IMR-90 (cell line): ENCODE measurements around the gene DZIP1. TPM values are rescaled to one million over a fixed set of nuclear protein-coding genes. Genes with fewer than 3 reads are reported as not detected.

Experiments
- ATAC-seq: fragments of 200-7000 bp; cut with Tn5 transposase; 2 replicates; pipeline ENCODE4 v1.9.1; 2020; ENCODE audit warnings: low read depth, mild to moderate bottlenecking, moderate library complexity
- BruUV-seq: library from RNA; stranded (reverse); fragments of 400-500 nt; replicated peaks from 2 replicates; lab custom pipeline; 2021; lab: Mats Ljungman, UMichigan
- CTCF ChIA-PET: fragments of 300-600 bp; formaldehyde crosslinking; extraction: SDS; loops from one replicate; lab custom pipeline; 2021; ENCODE audit warnings: antibody characterized with exemption; lab: Yijun Ruan, JAX
- POLR2A ChIA-PET: fragments of 300-600 bp; sonication (Branson Sonifier 250); formaldehyde crosslinking; loops from one replicate; lab custom pipeline; 2022; ENCODE audit warnings: antibody characterized with exemption; ENCODE audit not compliant: unreplicated experiment; lab: Charles Lee
- DNase-seq: peaks from one replicate; pipeline ENCODE4 v3.0.0; 2013
- H2AFZ ChIP-seq: replicated peaks from 2 replicates; pipeline ENCODE3; 2013; ENCODE audit warnings: low read length, mild to moderate bottlenecking; ENCODE audit not compliant: poor library complexity
- H2AK5ac ChIP-seq: 2 replicates; pipeline ENCODE4 v1.6.1; 2013; ENCODE audit warnings: low read depth, low read length, inconsistent platforms
- H2AK9ac ChIP-seq: replicated peaks from 2 replicates; pipeline ENCODE3; 2013; ENCODE audit warnings: mild to moderate bottlenecking, low read depth, low read length, moderate library complexity; ENCODE audit not compliant: poor library complexity
- H2BK120ac ChIP-seq: 2 replicates; pipeline ENCODE4 v1.6.1; 2013; ENCODE audit warnings: low read depth, low read length, inconsistent platforms
- H2BK15ac ChIP-seq: 3 replicates; pipeline ENCODE4 v1.6.1; 2013; ENCODE audit warnings: low read depth, low read length, inconsistent platforms
- H2BK20ac ChIP-seq: 2 replicates; pipeline ENCODE4 v1.6.1; 2013; ENCODE audit warnings: low read depth, mild to moderate bottlenecking, inconsistent platforms, low read length, moderate library complexity
- H2BK5ac ChIP-seq: 2 replicates; pipeline ENCODE4 v1.6.1; 2013; ENCODE audit warnings: mild to moderate bottlenecking, low read depth, low read length, inconsistent platforms; ENCODE audit not compliant: poor library complexity, severe bottlenecking
- H3K14ac ChIP-seq: replicated peaks from 2 replicates; pipeline ENCODE4 v1.6.1; 2013; ENCODE audit warnings: low read depth, low read length, inconsistent platforms
- H3K18ac ChIP-seq: 2 replicates; pipeline ENCODE4 v1.6.1; 2013; ENCODE audit warnings: low read depth, low read length, control low read depth
- H3K23ac ChIP-seq: 2 replicates; pipeline ENCODE4 v1.6.1; 2013; ENCODE audit warnings: low read depth, low read length, inconsistent platforms
- H3K27ac ChIP-seq: 2 replicates; pipeline ENCODE4 v1.5.1; 2013; ENCODE audit warnings: mild to moderate bottlenecking, control low read depth, low read length; ENCODE audit not compliant: insufficient read depth
- H3K27me3 ChIP-seq: 2 replicates; pipeline ENCODE4 v1.6.1; 2013; ENCODE audit warnings: low read length; ENCODE audit not compliant: control insufficient read depth, insufficient read depth
- H3K36me3 ChIP-seq: 2 replicates; pipeline ENCODE4 v1.6.1; 2013; ENCODE audit warnings: low read length, mixed read lengths; ENCODE audit not compliant: control insufficient read depth, insufficient read depth
- H3K4ac ChIP-seq: 2 replicates; pipeline ENCODE4 v1.6.1; 2013; ENCODE audit warnings: low read depth, low read length, inconsistent platforms
- H3K4me1 ChIP-seq: 2 replicates; pipeline ENCODE4 v1.6.1; 2013; ENCODE audit warnings: low read length, mixed read lengths; ENCODE audit not compliant: control insufficient read depth, insufficient read depth
- H3K4me2 ChIP-seq: 2 replicates; pipeline ENCODE4 v1.6.1; 2013; ENCODE audit warnings: low read depth, mild to moderate bottlenecking, control low read depth, low read length, moderate library complexity
- H3K4me3 ChIP-seq: 2 replicates; pipeline ENCODE4 v1.5.1; 2013; ENCODE audit warnings: low read depth, mild to moderate bottlenecking, control low read depth, low read length, moderate library complexity; ENCODE audit not compliant: insufficient read depth
- H3K56ac ChIP-seq: 2 replicates; pipeline ENCODE4 v1.6.1; 2013; ENCODE audit warnings: low read length, inconsistent platforms; ENCODE audit not compliant: insufficient read depth; ENCODE audit errors: extremely low read depth
- H3K79me1 ChIP-seq, 2 experiments: 2 replicates each; pipeline ENCODE4 v1.6.1; 2013; ENCODE audit warnings: low read length in 2 of 2, inconsistent platforms in 1 of 2, low read depth in 1 of 2
- H3K9ac ChIP-seq: 2 replicates; pipeline ENCODE4 v1.6.1; 2013; ENCODE audit warnings: low read depth, low read length, control low read depth
- H3K9me1 ChIP-seq: 2 replicates; pipeline ENCODE4 v1.6.1; 2013; ENCODE audit warnings: low read length, inconsistent platforms; ENCODE audit not compliant: insufficient read depth
- H3K9me3 ChIP-seq: 2 replicates; pipeline ENCODE4 v1.6.1; 2013; ENCODE audit warnings: low read length; ENCODE audit not compliant: control insufficient read depth, insufficient read depth
- H4K20me1 ChIP-seq: 2 replicates; pipeline ENCODE4 v1.6.1; 2013; ENCODE audit warnings: low read length, inconsistent platforms; ENCODE audit not compliant: insufficient read depth
- H4K5ac ChIP-seq: 2 replicates; pipeline ENCODE4 v1.6.1; 2013; ENCODE audit warnings: mild to moderate bottlenecking, low read depth, low read length, control low read depth
- H4K8ac ChIP-seq, 2 experiments: 2 replicates each; pipeline ENCODE4 v1.6.1; 2013; ENCODE audit warnings: low read depth in 2 of 2, low read length in 2 of 2, control low read depth in 1 of 2, inconsistent platforms in 1 of 2
- H4K91ac ChIP-seq: 2 replicates; pipeline ENCODE4 v1.6.1; 2013; ENCODE audit warnings: low read depth, low read length, inconsistent platforms; ENCODE audit not compliant: insufficient read depth
- BHLHE40 ChIP-seq: fragments of 150-350 bp; IDR thresholded peaks from 2 replicates; pipeline ENCODE4 v1.6.1; 2016; ENCODE audit warnings: mild to moderate bottlenecking, low read depth, low read length
- CEBPB ChIP-seq: IDR thresholded peaks from 2 replicates; pipeline ENCODE4 v1.6.1; 2012; ENCODE audit warnings: low read depth, low read length, improper control_type of control experiment
- CHD1 ChIP-seq: IDR thresholded peaks from 2 replicates; pipeline ENCODE4 v1.6.1; 2012; ENCODE audit warnings: low read depth, low read length, improper control_type of control experiment
- CTCF ChIP-seq: conservative IDR thresholded peaks from 2 replicates; pipeline ENCODE4 v1.5.1; 2012; ENCODE audit warnings: mild to moderate bottlenecking, low read depth, low read length, improper control_type of control experiment
- FOS ChIP-seq: fragments of 150-350 bp; IDR thresholded peaks from 2 replicates; pipeline ENCODE4 v1.6.1; 2016; ENCODE audit warnings: low read depth, low read length
- MAFK ChIP-seq: IDR thresholded peaks from 2 replicates; pipeline ENCODE4 v1.6.1; 2012; ENCODE audit warnings: low read depth, low read length, improper control_type of control experiment
- MAZ ChIP-seq: IDR thresholded peaks from 2 replicates; pipeline ENCODE4 v1.6.1; 2012; ENCODE audit warnings: low read depth, mild to moderate bottlenecking, low read length, improper control_type of control experiment, moderate library complexity, borderline replicate concordance
- MXI1 ChIP-seq: IDR thresholded peaks from 2 replicates; pipeline ENCODE4 v1.6.1; 2012; ENCODE audit warnings: low read depth, mild to moderate bottlenecking, low read length, moderate library complexity, borderline replicate concordance
- NFE2L2 ChIP-seq: fragments of 150-350 bp; IDR thresholded peaks from 2 replicates; pipeline ENCODE4 v1.6.1; 2016; ENCODE audit warnings: low read depth, mild to moderate bottlenecking, low read length
- POLR2A ChIP-seq: IDR thresholded peaks from 2 replicates; pipeline ENCODE4 v1.6.1; 2012; ENCODE audit warnings: mild to moderate bottlenecking, low read depth, low read length
- RAD21 ChIP-seq: IDR thresholded peaks from 2 replicates; pipeline ENCODE4 v1.6.1; 2012; ENCODE audit warnings: low read length, improper control_type of control experiment
- RCOR1 ChIP-seq: IDR thresholded peaks from 2 replicates; pipeline ENCODE4 v1.6.1; 2012; ENCODE audit warnings: mild to moderate bottlenecking, low read length, improper control_type of control experiment; ENCODE audit not compliant: insufficient replicate concordance
- RFX5 ChIP-seq: IDR thresholded peaks from 2 replicates; pipeline ENCODE4 v1.8.0; 2012; ENCODE audit warnings: low read depth, mild to moderate bottlenecking, low read length, moderate library complexity
- SMC3 ChIP-seq: fragments of 150-350 bp; IDR thresholded peaks from 2 replicates; pipeline ENCODE4 v1.6.1; 2016; ENCODE audit warnings: low read depth, mild to moderate bottlenecking, antibody characterized with exemption, low read length, moderate library complexity
- USF2 ChIP-seq: fragments of 150-350 bp; IDR thresholded peaks from 2 replicates; pipeline ENCODE4 v1.6.1; 2017; ENCODE audit warnings: mild to moderate bottlenecking, antibody characterized with exemption, low read length, low read depth
- WGBS, 2 experiments: methylation state at CpG; one replicate each; pipeline versions ENCODE4 v1.1.5 to v1.1.7; 2013; ENCODE audit warnings: missing lambda C conversion rate in 2 of 2; ENCODE audit not compliant: insufficient read length in 1 of 2; ENCODE audit errors: extremely low coverage in 2 of 2; 5-methylcytosine and 5-hydroxymethylcytosine counted together
- dilution Hi-C: fragments of 300-500 bp; cut with HindIII; formaldehyde crosslinking; loops from one replicate; pipeline ENCODE4 v1.14.3; 2018; ENCODE audit warnings: low sequenced_read_pairs; ENCODE audit not compliant: unreplicated experiment
- in situ Hi-C: fragments of 300-500 bp; cut with MboI; formaldehyde crosslinking; loops from 3 replicates; pipeline ENCODE4 v1.14.3; 2019; ENCODE audit warnings: low sequenced_read_pairs, inconsistent platforms, mixed read lengths
- intact Hi-C: fragments of 100-400 bp; cut with micrococcal nuclease; formaldehyde crosslinking; loops from 2 replicates; pipeline ENCODE4 v1.10.0; 2022
- polyA plus RNA-seq, 3 experiments: library from polyadenylated mRNA; depleted of rRNA; stranded (reverse); fragments of >200 nt; gene quantifications; 2 replicates each; pipeline ENCODE4 v1.2.3, GENCODE V29; 2012; ENCODE audit warnings: low replicate concordance in 1 of 3
- total RNA-seq: library from RNA; depleted of rRNA; stranded (reverse); fragments of >200 nt; gene quantifications from 2 replicates; pipeline ENCODE4 v1.2.3, GENCODE V29; 2012
- TF ChIP-seq, protein P1 (sequence below): fragments of 150-350 bp; IDR thresholded peaks from 2 replicates; pipeline ENCODE4 v1.6.1; 2016; ENCODE audit warnings: low read depth, mild to moderate bottlenecking, low read length, moderate library complexity, borderline replicate concordance

DZIP1 gene
- total and polyA plus RNA-seq, 2 of the 4 experiments (the other 2 are of a cell fraction), result 12.2 to 15.9 TPM

GRCh38 chr13:95601906-95602305, 42.6 kb downstream of the DZIP1 start:
- H3K9me1 ChIP-seq, result peaks cover 15% of the 10 kb centered on the region
- H2AFZ ChIP-seq, result no peak overlapping the region
- in situ Hi-C loops (no loop called here), intact Hi-C loops (no loop called here), dilution Hi-C loops (no loop called here)
- ChIA-PET CTCF (interaction anchor here (0.6 to 1.1 kb wide), 2 partner anchors 8 to 16 kb away, joined by 3 to 4 read pairs; no protein-coding TSS in a partner anchor), POLR2A (no interaction called here)
- H4K8ac ChIP-seq, result no peak overlapping the region
- BruUV-seq, result no TSS peak
- no peaks in the 10 kb centered on the region for H3K27me3 ChIP-seq
- H4K20me1 ChIP-seq, result peaks cover 3% of the 10 kb centered on the region; the same call in 1 of the 2 replicates
- no peak overlapping the region for H4K91ac ChIP-seq
- H2AK5ac ChIP-seq, result no peak overlapping the region
- no peak overlapping the region for H4K5ac ChIP-seq
- H2BK120ac ChIP-seq, result no peak overlapping the region
- no peak overlapping the region for H2BK5ac ChIP-seq
- H3K56ac ChIP-seq, result no peak overlapping the region
- no peak overlapping the region for H2AK9ac ChIP-seq
- H2BK15ac ChIP-seq, result no peak overlapping the region
- TF ChIP-seq CHD1 (no peak), BHLHE40 (no peak), POLR2A (no peak), USF2 (no peak), MAZ (no peak), MXI1 (no peak), RAD21 (no peak), RFX5 (no peak), MAFK (no peak), SMC3 (no peak), RCOR1 (no peak), NFE2L2 (no peak), CTCF (no peak), CEBPB (no peak), FOS (no peak)
- TF ChIP-seq, protein P1, sequence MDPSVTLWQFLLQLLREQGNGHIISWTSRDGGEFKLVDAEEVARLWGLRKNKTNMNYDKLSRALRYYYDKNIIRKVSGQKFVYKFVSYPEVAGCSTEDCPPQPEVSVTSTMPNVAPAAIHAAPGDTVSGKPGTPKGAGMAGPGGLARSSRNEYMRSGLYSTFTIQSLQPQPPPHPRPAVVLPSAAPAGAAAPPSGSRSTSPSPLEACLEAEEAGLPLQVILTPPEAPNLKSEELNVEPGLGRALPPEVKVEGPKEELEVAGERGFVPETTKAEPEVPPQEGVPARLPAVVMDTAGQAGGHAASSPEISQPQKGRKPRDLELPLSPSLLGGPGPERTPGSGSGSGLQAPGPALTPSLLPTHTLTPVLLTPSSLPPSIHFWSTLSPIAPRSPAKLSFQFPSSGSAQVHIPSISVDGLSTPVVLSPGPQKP, result no peak
- no peak overlapping the region for H3K23ac ChIP-seq
- peaks cover 34% of the 10 kb centered on the region for H3K36me3 ChIP-seq
- ATAC-seq, result no peak
- no peak overlapping the region for H3K4ac ChIP-seq
- no peak overlapping the region for H3K9ac ChIP-seq
- H3K79me1 ChIP-seq, result no peaks in the 10 kb centered on the region
- H3K14ac ChIP-seq, result no peak overlapping the region; the same call in 1 of the 2 replicates
- no peak overlapping the region for H3K4me3 ChIP-seq
- WGBS, 2 experiments, result 72% methylated on average over 5 of the region's 6 CpGs; no CpG with 5 or more reads in 1 of the 2 experiments
- H3K9me3 ChIP-seq, result no peaks in the 10 kb centered on the region
- DNase-seq, result no peak
- no peak overlapping the region for H2BK20ac ChIP-seq
- H3K18ac ChIP-seq, result no peak overlapping the region
- H3K4me2 ChIP-seq, result no peak overlapping the region
- no peak overlapping the region for H3K27ac ChIP-seq
- peaks cover 2% of the 10 kb centered on the region; the same call in 1 of the 2 replicates for H3K4me1 ChIP-seq
